ENCODE results near the gene PCDHA1.

Gene PCDHA1

DNA sequence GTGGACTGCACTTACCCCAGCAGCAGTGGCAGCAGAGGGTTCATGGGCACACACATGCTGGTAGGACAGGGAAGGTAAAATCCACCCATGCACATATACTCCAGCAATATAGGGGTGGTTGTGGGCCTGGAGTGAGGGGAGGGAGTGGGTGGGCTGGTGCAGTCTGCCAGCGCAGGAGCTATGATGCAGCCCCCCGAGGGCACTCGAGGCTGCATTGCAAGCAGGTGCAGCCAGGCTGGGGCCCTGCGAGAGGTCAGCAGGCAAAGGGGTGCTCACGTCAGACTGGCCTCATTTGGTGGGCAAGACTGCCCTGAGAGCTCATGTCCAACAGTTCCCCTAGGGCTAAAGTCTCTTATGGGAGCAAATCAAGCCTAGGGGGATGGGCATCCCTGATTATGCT is 32.4 kb upstream of the PCDHA1 start:
- TF ChIP-seq, protein P1, sequence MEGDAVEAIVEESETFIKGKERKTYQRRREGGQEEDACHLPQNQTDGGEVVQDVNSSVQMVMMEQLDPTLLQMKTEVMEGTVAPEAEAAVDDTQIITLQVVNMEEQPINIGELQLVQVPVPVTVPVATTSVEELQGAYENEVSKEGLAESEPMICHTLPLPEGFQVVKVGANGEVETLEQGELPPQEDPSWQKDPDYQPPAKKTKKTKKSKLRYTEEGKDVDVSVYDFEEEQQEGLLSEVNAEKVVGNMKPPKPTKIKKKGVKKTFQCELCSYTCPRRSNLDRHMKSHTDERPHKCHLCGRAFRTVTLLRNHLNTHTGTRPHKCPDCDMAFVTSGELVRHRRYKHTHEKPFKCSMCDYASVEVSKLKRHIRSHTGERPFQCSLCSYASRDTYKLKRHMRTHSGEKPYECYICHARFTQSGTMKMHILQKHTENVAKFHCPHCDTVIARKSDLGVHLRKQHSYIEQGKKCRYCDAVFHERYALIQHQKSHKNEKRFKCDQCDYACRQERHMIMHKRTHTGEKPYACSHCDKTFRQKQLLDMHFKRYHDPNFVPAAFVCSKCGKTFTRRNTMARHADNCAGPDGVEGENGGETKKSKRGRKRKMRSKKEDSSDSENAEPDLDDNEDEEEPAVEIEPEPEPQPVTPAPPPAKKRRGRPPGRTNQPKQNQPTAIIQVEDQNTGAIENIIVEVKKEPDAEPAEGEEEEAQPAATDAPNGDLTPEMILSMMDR (IDR thresholded peaks at IDR 0.05; ENCODE audit: insufficient read depth, low read length) = no peak
- TF ChIP-seq, protein P2, sequence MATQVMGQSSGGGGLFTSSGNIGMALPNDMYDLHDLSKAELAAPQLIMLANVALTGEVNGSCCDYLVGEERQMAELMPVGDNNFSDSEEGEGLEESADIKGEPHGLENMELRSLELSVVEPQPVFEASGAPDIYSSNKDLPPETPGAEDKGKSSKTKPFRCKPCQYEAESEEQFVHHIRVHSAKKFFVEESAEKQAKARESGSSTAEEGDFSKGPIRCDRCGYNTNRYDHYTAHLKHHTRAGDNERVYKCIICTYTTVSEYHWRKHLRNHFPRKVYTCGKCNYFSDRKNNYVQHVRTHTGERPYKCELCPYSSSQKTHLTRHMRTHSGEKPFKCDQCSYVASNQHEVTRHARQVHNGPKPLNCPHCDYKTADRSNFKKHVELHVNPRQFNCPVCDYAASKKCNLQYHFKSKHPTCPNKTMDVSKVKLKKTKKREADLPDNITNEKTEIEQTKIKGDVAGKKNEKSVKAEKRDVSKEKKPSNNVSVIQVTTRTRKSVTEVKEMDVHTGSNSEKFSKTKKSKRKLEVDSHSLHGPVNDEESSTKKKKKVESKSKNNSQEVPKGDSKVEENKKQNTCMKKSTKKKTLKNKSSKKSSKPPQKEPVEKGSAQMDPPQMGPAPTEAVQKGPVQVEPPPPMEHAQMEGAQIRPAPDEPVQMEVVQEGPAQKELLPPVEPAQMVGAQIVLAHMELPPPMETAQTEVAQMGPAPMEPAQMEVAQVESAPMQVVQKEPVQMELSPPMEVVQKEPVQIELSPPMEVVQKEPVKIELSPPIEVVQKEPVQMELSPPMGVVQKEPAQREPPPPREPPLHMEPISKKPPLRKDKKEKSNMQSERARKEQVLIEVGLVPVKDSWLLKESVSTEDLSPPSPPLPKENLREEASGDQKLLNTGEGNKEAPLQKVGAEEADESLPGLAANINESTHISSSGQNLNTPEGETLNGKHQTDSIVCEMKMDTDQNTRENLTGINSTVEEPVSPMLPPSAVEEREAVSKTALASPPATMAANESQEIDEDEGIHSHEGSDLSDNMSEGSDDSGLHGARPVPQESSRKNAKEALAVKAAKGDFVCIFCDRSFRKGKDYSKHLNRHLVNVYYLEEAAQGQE (IDR thresholded peaks at IDR 0.05; ENCODE audit: insufficient replicate concordance, low read depth) = no peak
- TF ChIP-seq POLR2AphosphoS5 (IDR thresholded peaks at IDR 0.05; ENCODE audit: low read depth) = no peak
- Histone ChIP-seq H3K27me3 (ENCODE audit: insufficient read depth, poor library complexity, severe bottlenecking) (no peaks in the 10 kb centered on the region), H3K4me3 (replicated peaks; ENCODE audit: insufficient read depth, low read length) (no peak overlapping the region), H3K27ac (replicated peaks) (no peak overlapping the region)
- DNase-seq (ENCODE audit: low read depth in 1 of 2, low spot score in 1 of 2) = no peak

DNA sequence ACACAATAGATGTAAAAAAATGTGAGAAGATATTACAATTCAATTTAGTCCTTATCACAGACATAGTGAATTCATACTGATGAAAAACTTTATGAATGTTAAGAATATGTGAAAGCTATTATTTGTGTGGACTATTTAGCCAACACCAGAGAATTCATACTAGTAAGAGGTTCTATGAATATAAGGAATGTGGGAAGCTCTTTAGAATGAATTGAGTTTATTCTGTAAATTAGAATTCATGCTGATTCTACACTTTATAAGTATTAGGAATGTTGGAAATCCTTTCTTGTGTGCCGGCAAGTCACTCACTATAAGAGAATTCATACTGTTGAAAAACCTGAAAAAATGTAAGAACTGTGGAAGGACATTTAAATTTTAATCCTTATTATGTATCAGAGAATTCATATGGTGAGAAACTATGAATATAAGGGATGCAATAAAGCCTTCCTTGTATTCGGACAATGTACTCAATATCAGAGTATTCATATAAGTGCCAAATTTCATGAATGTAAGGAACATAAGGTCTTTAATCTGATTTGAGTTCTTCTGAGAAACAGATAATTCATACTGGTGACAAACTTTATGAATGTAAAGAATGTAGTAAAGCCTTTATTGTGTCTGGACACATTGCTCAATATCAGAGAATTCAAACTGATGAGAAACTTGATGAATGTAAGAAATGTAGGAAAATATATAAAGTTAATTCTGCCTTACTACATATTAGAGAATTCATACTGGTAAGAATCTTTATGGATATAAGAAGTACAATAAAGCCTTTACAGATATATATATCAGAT is 21.6 kb upstream of the PCDHA1 start:
- Histone ChIP-seq H3K27ac (replicated peaks) (no peak overlapping the region), H3K27me3 (ENCODE audit: insufficient read depth, poor library complexity, severe bottlenecking) (no peaks in the 10 kb centered on the region), H3K4me3 (replicated peaks; ENCODE audit: insufficient read depth, low read length) (no peak overlapping the region)
- TF ChIP-seq SPI1 (IDR thresholded peaks at IDR 0.05; ENCODE audit: borderline replicate concordance, low read depth) = no peak
- TF ChIP-seq POLR2AphosphoS5 (IDR thresholded peaks at IDR 0.05; ENCODE audit: low read depth) = no peak
- TF ChIP-seq, protein P2 (IDR thresholded peaks at IDR 0.05; ENCODE audit: insufficient replicate concordance, low read depth) = no peak
- no peak for TF ChIP-seq GABPA (IDR thresholded peaks at IDR 0.05; ENCODE audit: low read depth)
- TF ChIP-seq, protein P1 (IDR thresholded peaks at IDR 0.05; ENCODE audit: insufficient read depth, low read length) = no peak
- no peak for DNase-seq (ENCODE audit: low read depth in 1 of 2, low spot score in 1 of 2)

DNA sequence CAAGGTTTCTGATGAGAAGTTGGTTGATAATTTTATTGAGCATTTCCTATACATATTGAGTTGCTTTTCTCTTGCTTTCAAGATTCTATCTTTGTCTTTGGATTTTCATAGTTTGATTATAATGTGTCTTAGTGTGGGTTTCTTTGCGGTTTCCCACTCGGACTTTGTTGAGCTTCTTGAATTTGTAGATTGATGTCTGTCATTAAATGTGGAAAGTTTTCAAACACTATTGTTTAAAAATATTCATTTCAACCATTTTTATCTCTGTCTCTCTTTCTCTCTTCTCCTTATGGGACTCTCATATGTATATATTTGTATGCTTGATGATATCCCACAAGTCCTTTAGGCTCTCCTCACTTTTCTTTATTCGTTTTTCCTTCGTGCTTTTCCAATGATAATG is 18.5 kb upstream of the PCDHA1 start:
- Histone ChIP-seq H3K27ac (replicated peaks) (no peak overlapping the region), H3K4me3 (replicated peaks; ENCODE audit: insufficient read depth, low read length) (no peak overlapping the region), H3K27me3 (ENCODE audit: insufficient read depth, poor library complexity, severe bottlenecking) (no peaks in the 10 kb centered on the region)
- no peak for DNase-seq (ENCODE audit: low read depth in 1 of 2, low spot score in 1 of 2)
- TF ChIP-seq POLR2AphosphoS5 (IDR thresholded peaks at IDR 0.05; ENCODE audit: low read depth) = no peak
- TF ChIP-seq SPI1 (IDR thresholded peaks at IDR 0.05; ENCODE audit: borderline replicate concordance, low read depth) = no peak
- TF ChIP-seq, protein P1 (IDR thresholded peaks at IDR 0.05; ENCODE audit: insufficient read depth, low read length) = no peak
- TF ChIP-seq GABPA (IDR thresholded peaks at IDR 0.05; ENCODE audit: low read depth) = no peak
- TF ChIP-seq, protein P2 (IDR thresholded peaks at IDR 0.05; ENCODE audit: insufficient replicate concordance, low read depth) = no peak

All from HL-60 (cell line).